Calu3 (cell line): ENCODE results near the gene DLG2. TPM values are rescaled to one million over a fixed set of nuclear protein-coding genes. Genes with fewer than 3 reads are reported as not detected.

Experiments used
- BruUV-seq: library from RNA; stranded (reverse); fragments of 400-500 nt; replicated peaks from 2 replicates; lab custom pipeline; 2021; lab: Mats Ljungman, UMichigan
- CTCF ChIA-PET: fragments of 300-600 bp; sonication (Branson Sonifier 250); formaldehyde crosslinking; loops from one replicate; lab custom pipeline; 2022; ENCODE audit warnings: antibody characterized with exemption; lab: Charles Lee
- DNase-seq: peaks from one replicate; pipeline ENCODE4 v3.0.0; 2022
- H3K27ac Mint-ChIP-seq: one replicate; pipeline ENCODE4 v1.8.0; 2022; ENCODE audit warnings: mixed read lengths; ENCODE audit not compliant: unreplicated experiment
- H3K27me3 Mint-ChIP-seq: one replicate; pipeline ENCODE4 v1.8.0; 2022; ENCODE audit warnings: mixed read lengths; ENCODE audit not compliant: unreplicated experiment
- H3K36me3 Mint-ChIP-seq: one replicate; pipeline ENCODE4 v1.8.0; 2022; ENCODE audit warnings: mild to moderate bottlenecking, moderate library complexity, mixed read lengths; ENCODE audit not compliant: insufficient read depth, unreplicated experiment
- H3K4me1 Mint-ChIP-seq: one replicate; pipeline ENCODE4 v1.8.0; 2022; ENCODE audit warnings: mild to moderate bottlenecking, low read depth, mixed read lengths; ENCODE audit not compliant: unreplicated experiment
- H3K4me3 Mint-ChIP-seq: one replicate; pipeline ENCODE4 v1.8.0; 2022; ENCODE audit warnings: mild to moderate bottlenecking, low read depth, moderate library complexity, mixed read lengths; ENCODE audit not compliant: unreplicated experiment
- H3K9me3 Mint-ChIP-seq: one replicate; pipeline ENCODE4 v1.8.0; 2022; ENCODE audit warnings: low read depth, mixed read lengths; ENCODE audit not compliant: unreplicated experiment
- CTCF ChIP-seq: fragments of 200-600 bp; IDR thresholded peaks from one replicate; pipeline ENCODE4 v1.8.0; 2022; ENCODE audit warnings: antibody characterized with exemption; ENCODE audit not compliant: unreplicated experiment
- intact Hi-C: fragments of 100-400 bp; cut with micrococcal nuclease; formaldehyde crosslinking; loops from one replicate; pipeline ENCODE4 v1.10.0; 2022; ENCODE audit not compliant: unreplicated experiment
- total RNA-seq: library from RNA; stranded (reverse); gene quantifications from 2 replicates; pipeline ENCODE4 v1.2.3, GENCODE V29; 2022

DLG2 gene
- total RNA-seq, 1 experiment from 2014 or later = 0.71 TPM

DNA sequence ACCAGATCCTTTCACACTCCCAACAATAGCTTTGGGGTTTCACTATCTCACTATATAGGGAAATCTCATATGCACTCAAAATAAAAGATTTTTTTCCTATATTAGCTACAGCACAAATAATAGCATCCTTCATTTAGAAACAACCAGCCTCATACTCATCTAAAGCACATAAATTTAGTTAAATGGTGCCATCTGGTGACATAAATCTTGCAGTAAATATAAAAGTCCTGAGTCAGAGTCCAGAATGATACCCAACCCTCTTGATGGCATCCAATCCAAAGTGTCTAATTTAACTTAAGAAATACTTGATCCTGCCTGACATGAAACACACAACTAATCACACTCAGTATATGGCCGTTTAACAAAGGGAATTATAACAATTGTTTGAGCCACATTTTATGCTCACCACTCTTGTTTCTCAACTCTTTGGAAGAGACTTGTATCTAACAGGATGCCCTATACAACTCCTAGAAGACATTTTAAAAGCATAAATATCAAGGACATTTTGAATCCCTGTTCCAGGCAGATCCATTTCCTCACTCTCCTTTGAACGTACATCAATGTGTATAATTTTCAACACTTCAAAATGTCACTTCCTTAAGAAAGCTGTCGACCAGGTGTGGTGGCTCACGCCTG is 36.2 kb downstream of the DLG2 start:
- TF ChIP-seq CTCF = no peak
- Mint-ChIP-seq H3K27me3 (no peaks in the 10 kb centered on the region), H3K4me3 (no peak overlapping the region), H3K36me3 (no peaks in the 10 kb centered on the region), H3K27ac (no peak overlapping the region), H3K4me1 (no peaks in the 10 kb centered on the region), H3K9me3 (no peaks in the 10 kb centered on the region)
- intact Hi-C loops = loop anchor here (2.0 to 10.0 kb wide), 4 partner anchors 254 to 1032 kb away; no protein-coding TSS in a partner anchor
- no TSS peak for BruUV-seq
- no peak for DNase-seq
- CTCF ChIA-PET = interaction anchor here (1.0 kb wide), 1 partner anchor 810 kb away, joined by 3 read pairs; no protein-coding TSS in a partner anchor

DNA sequence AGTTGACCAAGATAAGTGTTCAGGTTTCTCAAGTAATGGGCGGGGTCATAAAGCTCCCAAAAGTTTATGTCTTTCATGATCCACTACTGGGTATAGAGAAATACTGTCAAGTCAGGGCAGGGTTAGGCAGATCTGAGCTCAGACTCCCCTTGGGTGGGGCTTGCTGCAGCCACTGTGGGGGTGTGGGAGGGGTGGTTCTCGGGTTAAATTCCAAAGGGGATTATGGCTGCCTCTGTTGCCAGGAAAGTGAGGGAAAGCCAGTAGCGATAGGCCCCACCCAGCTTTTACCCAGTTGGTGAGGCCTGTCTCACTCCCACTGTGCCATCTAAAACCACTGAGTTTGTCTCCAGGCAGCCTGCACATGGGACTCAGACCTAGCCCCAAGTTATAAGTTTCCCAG is 37.8 kb downstream of the DLG2 start:
- intact Hi-C loops = no loop called here
- H3K27ac Mint-ChIP-seq = no peak overlapping the region
- BruUV-seq = no TSS peak
- H3K27me3 Mint-ChIP-seq = peaks cover 9% of the 10 kb centered on the region
- no peak for TF ChIP-seq CTCF
- CTCF ChIA-PET = no interaction called here
- no peak overlapping the region for H3K4me3 Mint-ChIP-seq
- no peaks in the 10 kb centered on the region for H3K4me1 Mint-ChIP-seq
- no peaks in the 10 kb centered on the region for H3K9me3 Mint-ChIP-seq
- no peaks in the 10 kb centered on the region for H3K36me3 Mint-ChIP-seq
- no peak for DNase-seq

DNA sequence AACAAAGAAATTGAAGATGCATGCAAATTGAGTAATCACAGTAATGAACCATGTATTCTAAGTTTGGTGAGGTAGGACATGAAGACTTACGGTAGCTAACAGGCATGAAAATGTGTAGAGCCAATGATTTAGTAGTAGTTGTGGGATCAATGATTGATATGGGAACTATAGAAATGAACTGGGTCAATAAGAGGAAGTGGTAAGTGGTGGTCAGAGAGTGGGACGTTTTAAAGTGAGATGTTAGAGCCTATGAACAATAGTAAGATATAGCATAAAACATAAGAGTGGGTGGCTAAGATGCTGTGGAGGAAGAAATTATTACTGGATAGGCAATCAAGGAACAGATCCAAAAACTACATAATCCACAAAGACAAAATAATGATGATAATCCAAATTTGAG is 45.0 kb downstream of the DLG2 start:
- no peak overlapping the region for H3K4me3 Mint-ChIP-seq
- H3K9me3 Mint-ChIP-seq = peaks cover 3% of the 10 kb centered on the region
- CTCF ChIA-PET = no interaction called here
- no peak overlapping the region for H3K27ac Mint-ChIP-seq
- no TSS peak for BruUV-seq
- no peak for TF ChIP-seq CTCF
- H3K36me3 Mint-ChIP-seq = no peaks in the 10 kb centered on the region
- H3K4me1 Mint-ChIP-seq = no peaks in the 10 kb centered on the region
- intact Hi-C loops = no loop called here
- no peak for DNase-seq
- peaks cover 22% of the 10 kb centered on the region for H3K27me3 Mint-ChIP-seq

GRCh38 chr11:85575388-85575787 is 51.8 kb downstream of the DLG2 start:
- no peak for TF ChIP-seq CTCF
- Mint-ChIP-seq H3K4me1 (no peaks in the 10 kb centered on the region), H3K4me3 (no peak overlapping the region), H3K9me3 (peaks cover 5% of the 10 kb centered on the region), H3K27me3 (peaks cover 31% of the 10 kb centered on the region), H3K27ac (no peak overlapping the region), H3K36me3 (no peaks in the 10 kb centered on the region)
- CTCF ChIA-PET = no interaction called here
- no TSS peak for BruUV-seq
- no peak for DNase-seq
- intact Hi-C loops = no loop called here
